Measurements from ENCODE around the gene BHLHA9.
A peak's percentile ranks its signal among the peaks of the same experiment; 100 is the strongest.

BHLHA9 gene

GRCh38 chr17:1256699-1257098 is 13.5 kb upstream of the BHLHA9 start:
- no peak for DNase-seq

GRCh38 chr17:1260086-1260769 is 10.0 kb upstream of the BHLHA9 start:
- DNase-seq: no peak

GRCh38 chr17:1260770-1261161 is 9.5 kb upstream of the BHLHA9 start:
- no peak for DNase-seq

DNA sequence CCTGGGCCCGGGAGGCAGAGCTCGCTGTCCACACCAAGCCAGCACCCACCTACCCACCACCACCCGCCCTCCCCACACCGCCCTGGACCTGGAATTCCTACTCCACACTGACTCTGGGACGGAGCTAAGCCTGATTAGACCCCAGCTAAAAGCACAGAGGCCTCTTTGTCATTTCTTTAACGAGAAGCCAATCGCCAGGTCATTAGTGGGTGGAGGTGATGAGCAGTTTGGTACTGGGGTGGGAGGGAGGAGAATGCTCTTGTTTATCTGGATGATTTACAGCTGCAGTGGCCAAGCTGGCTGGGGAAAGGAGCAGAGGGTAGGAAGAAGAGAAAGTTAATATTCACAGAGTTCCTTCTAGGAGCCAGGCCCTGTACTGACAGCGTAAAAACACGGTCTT is 6.0 kb upstream of the BHLHA9 start:
- no peak for DNase-seq

DNA sequence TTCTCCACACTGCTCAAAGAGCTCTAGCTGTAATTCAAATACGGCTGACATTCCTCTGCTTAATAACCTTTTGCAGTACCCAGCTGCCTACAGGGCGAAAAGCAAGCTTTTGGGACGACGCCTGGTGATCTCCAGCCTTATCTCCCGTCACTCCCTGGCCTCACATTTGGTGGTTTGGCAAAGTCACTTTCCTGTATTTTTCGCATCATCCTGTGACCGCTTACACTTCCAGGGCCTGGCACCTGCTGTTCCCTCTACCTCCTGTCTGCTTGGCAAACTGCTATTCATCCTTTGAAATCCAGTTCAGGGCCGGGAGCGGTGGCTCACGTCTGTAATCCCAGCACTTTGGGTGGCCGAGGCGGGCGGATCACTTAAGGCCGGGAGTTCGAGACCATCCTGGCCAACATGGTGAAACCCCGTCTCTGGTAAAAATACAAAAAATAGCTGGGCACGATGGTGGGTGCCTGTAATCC is 2.7 kb upstream of the BHLHA9 start:
- DNase-seq: peak; percentile 32 to 35

- no peak for DNase-seq
Observed at GRCh38 chr17:1271030-1271423, 783 bp downstream of the BHLHA9 start.

GRCh38 chr17:1271441-1271840 is 1.2 kb downstream of the BHLHA9 start:
- no peak for DNase-seq

GRCh38 chr17:1272701-1273100 is 2.5 kb downstream of the BHLHA9 start:
- DNase-seq: no peak

DNA sequence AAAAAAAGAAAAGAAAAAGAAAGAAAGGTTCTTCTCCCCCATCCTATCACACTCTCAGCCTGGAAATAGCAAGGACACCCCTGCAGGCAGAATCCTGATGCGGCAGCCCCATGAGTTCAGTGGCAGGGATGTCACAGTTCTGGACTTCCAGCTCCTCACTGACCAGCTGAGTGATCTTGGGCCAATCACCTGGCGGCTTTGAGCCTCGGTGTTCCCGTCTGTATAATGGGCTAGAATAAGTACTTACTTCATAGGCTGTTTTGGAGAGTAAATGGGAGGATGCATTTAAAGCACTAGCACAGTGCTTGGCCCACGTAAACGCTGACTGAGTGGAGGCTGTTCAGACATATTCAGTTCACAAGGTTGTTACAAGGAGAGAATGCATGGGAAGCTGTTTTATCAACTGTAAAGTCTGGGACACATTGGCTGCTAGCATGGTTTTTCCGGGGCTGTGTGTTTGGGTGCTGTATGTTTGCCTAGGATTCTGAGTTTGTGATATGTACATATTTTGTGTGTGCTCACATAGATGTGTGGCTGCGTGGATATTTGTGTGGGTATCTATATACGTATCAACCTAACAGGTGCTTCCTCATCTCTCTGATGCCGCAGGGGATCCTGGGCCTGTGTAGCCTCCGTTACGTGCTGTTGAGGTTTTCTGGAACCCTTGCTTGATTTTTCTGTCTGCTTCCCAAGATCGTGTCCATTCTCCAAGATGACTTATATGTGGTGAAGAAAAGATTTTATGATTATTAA is 3.4 kb downstream of the BHLHA9 start:
- no peak for DNase-seq

DNA sequence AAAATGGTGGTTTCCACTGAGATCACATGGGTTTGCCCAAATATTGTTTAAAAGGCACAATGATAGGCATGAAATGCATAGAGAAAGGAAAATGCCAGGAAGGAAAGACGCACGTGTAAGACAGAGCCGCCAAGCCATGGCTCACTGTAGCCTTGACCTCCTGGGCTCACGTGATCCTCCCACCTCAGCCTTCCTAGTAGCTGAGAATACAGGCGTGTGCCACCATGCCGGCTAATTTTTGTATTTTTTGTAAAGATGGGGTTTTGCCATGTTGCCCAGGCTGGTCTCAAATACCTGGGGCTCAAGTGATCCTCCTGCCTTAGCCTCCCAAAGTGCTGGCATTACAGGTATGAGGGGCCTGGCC is 4.0 kb downstream of the BHLHA9 start:
- no peak for DNase-seq

- no peak for DNase-seq
Observed at GRCh38 chr17:1275205-1275961, 5.1 kb downstream of the BHLHA9 start.

- no peak for DNase-seq
Observed at GRCh38 chr17:1275962-1276736, 5.9 kb downstream of the BHLHA9 start.

DNA sequence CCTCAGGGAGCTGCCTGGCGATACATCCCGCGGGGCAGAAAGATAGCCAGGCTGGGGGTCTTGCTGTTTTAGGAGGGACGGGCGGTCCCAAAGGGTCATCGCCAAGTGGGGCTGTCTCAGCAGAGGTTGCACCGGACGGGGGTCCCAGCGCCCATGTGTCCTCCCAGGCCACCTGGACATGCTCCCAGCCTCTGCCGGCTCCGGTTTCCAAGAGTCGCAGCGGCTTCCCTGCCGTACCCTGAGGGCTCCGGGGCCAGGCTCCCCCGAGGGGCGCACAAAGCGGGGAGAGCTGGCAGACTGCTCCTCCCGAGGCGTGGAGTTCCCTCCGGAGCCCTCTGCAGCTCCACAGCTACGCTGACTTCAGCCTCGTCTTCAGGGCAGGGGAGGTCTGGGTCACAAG is 10.4 kb downstream of the BHLHA9 start:
- no peak for DNase-seq

DNA sequence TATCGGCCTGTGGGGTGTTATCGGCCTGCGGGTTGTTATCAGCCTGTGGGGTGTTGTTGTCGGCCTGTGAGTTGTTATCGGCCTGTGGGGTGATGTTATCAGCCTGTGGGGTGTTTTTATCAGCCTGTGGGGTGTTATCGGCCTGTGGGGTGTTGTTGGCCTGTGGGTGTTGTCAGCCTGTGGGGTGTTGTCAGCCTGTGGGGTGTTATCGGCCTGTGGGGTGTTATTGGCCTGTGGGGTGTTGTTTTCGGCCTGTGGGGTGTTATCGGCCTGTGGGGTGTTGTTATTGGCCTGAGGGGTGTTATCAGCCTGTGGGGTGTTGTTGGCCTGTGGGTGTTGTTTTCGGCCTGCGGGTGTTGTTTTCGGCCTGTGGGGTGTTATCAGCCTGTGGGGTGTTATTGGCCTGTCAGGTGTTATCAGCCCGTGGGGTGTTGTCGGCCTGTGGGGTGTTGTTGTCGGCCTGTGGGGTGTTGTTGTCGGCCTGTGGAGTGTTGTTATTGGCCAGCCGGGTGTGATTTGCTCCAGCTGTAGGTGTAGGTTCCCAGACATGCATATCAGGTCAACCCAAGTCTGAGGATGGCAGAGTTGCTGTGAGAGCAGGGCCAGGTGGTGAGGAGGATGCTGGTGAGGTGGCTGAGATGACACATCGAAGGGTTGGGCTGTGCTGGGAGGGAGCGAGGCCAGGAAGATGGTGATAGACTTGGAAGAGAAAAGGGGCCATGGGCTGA is 16.3 kb downstream of the BHLHA9 start:
- no peak for DNase-seq

GRCh38 chr17:1289695-1290094 is 19.5 kb downstream of the BHLHA9 start:
- no peak for DNase-seq

GRCh38 chr17:1290676-1291075 is 20.4 kb downstream of the BHLHA9 start:
- DNase-seq: no peak

GRCh38 chr17:1294157-1294717 is 24.0 kb downstream of the BHLHA9 start:
- DNase-seq: no peak

GRCh38 chr17:1298606-1299005 is 28.4 kb downstream of the BHLHA9 start:
- DNase-seq: no peak

DNA sequence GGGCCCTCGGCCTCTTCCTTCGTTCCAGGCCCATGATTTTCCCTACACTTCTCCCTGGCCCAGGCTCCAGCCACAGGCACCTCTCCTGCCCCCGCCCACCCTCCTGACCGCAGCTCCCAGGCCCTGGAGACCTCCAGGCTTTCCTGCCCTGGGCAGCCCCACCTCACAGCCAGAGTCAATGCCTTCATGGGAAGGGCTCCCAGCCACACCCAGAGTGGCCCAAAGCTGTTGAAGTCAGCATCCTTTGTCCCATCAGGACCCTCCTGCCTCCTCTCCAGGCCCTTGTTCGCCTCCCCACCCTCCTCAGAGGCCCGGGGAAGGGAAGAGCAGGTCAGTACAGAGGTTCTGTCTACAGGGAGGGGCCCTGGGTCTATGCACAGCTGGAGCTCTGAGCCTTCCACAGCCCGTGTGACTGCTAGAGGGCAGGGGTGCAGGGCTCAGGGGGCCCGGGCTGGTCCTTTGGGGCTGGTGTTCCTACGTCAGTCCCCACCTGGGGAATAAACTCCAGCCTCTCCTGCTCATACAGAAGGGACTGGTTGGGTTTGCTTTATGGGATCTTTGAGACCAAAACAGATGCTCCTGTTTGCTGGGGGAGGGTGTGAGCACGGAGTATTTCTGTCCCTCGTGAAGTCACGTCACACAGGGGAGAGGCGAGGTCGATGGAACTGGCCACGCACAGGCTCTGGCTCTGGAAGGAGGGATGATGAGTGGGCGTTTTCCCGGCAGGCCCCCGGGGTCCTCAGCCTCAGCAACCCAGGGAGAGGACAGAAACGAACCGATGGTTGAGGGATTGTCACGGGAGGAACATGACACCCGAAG is 29.5 kb downstream of the BHLHA9 start:
- DNase-seq: no peak

DNA sequence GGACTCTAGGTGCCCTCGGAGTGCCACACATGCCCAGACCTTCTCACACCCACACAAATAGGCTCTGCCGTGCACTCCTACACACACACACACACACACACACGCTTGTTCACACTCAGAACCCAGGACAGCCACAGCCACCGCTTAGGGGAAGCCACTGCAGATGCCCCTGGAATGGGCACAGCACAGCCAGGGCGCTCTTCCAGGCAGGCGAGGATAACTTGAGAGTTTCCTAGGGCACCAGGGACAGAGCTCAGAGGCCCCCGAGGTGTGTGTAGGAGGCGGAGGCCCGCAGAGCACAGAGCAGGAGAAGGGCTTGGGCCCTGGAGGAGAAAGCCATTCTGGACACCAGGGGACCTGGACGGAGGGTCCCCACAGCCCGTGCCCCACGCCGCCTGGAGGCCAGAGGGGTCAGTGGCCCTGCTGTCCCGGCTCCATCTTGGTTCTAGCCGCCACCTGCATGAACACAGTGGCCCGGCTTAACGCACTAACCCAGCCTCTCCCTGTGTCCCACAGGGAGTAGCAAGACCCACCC is 30.2 kb downstream of the BHLHA9 start:
- no peak for DNase-seq

- no peak for DNase-seq
Observed at GRCh38 chr17:1301546-1301945, 31.3 kb downstream of the BHLHA9 start.

Data from cerebellar nuclear complex (tissue), 1 donor.